Activated T-cell treated with anti-CD3 and anti-CD28 coated beads, Interleukin-2, amount 50 U/mL, for 48 hours (primary cell): ENCODE measurements around the gene PLEKHH1.
A peak's percentile ranks its signal among the peaks of the same experiment; 100 is the strongest.

Experiments
- DNase-seq, 2 experiments: peaks; one replicate each; pipeline ENCODE4 v3.0.0-alpha.2; 2020

The PLEKHH1 gene

DNA sequence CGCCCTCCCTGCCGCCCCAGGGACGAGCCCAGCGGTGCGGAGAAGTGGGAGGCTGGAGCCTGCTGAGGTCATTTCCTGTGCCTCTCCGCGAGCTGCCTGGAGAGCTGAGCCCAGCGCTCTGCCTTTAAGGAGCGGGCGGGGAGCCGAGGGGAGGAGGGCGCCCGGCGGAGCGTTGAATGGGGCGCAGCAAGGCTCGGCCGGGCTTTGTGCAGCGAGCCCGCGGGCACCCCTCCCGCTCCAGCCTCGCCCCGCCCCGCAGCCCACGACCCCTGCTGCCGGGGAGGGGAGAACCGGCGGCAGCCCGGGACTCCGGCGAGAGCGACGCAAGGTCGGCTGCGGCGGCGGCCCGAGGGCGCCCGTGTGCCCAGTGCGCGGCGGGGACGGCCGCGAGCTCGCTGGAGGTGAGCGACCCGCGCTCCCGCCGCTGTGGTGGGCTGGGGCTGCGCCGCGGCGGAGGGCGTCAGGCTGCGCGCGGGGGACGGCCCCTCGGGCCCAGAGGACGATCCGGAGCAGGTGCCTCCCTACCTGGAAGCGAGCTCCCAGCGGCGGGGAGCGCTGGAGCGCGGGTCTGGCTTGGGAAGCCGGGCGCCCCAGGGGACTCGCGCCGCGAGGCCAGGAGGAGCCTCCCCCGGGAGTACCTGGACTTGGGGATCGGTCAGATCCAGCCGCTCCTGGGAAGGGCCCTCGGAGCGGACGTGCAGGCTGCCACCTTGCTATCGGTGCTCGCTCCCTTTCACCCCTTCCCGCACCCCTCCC is at the start of gene PLEKHH1:
PLEKHH1 (plus strand) TSS at position 293 of the 756 bp plus-strand sequence. CDS start 8,578 bp downstream, outside the sequence.
- peak; percentile 75 to 79 for DNase-seq

DNA sequence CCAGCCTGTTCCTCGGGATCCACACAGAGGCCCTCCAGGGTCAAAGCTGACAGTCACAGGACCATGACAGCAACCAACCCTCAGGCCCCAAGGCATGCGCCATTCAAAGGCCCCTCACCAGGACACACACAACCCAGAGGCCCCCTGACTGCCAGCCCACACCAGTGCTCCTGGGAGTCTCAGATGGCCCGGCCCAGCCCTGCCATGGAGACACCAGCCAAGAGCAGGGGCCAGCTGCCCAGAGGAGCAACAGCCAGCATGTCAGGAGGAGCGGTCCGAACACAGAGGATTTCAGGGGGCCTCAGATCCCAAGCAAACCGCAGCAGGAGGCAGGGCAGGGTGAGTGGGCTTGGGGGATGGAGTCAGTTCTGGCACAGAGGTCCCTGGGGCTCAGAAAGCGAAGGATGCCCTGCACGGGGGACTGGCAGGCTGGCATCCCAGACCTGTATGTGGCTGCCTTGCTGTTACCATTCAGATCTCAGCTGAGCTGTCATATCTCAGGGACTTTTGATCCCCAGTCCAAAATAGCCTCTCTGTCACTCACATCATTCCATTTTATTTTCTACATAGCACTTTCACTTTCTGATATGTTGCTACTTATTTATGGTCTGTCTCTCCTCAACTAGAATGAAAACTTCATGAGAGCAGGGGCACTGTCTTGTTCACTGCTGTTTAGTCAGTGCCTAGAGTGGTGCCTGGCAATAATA is 49.4 kb upstream of the PLEKHH1 start:
- DNase-seq = no peak

DNA sequence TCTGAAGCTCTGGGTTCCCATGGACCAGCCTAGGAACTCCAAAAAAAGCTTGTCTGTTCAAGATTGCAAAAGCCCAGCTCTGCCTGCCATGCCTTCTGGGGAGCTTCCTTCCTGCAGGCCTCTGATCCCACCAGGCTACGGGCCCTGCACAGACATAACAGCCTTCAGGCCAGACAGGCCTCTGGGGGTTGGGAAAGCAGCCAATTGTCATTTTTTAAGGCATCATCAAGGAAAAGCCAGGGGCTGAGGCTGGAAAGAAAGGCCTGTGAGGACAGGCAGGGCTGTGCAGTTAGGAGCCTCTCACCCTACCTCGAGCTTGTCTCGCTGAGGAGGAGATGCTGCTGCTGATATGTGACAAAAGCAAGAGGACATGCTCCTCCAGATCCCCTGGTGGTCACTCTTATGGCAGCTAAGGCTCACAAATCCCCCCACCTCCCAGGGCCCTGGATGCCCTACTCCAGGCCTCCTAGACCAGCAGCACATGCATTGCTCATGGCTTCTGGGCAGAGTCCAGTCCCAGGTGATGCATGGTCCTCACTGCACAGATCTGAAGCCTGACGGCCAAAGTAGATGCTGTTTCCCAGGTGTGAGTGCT is 47.5 kb upstream of the PLEKHH1 start:
- DNase-seq = peak in 1 of 2 experiments; percentile 24

DNA sequence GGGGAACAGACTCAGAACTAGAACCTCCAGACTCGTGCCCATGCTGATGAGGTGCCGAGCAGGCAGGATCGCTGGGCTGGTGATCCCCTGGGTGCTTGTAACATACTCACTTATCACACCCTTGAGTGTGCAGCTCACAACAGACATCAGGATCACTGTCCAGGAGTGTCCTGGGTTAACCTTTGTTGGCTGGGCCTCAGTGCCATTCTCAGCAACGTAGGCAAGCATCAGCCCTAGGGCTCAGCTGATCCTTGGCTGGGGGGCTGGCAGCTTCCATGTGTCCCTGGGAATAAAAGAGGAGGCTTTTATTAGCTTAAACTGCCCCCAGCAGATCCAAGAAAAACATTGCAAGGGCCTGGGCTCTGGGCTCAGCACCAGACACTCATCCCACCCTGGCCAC is 46.2 kb upstream of the PLEKHH1 start:
- DNase-seq = no peak

DNA sequence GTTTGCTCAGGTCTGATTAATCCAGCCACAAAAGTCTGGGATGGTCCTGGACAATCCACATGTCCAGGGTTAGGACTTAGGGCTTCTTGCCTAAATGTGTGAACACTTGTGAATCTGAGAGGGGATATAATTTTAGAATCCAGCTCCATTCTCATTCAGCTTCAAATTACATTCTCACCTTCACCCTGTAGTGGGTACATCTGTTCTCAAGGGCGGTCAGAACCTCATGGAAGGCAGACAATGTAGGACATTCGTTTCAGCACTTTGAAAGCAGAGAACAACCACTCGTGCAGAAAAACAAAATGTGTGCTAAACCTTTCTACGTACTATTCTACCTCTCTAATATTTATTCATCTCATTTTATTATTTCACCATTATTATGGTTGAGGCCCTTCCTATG is 45.8 kb upstream of the PLEKHH1 start:
- DNase-seq = no peak

DNA sequence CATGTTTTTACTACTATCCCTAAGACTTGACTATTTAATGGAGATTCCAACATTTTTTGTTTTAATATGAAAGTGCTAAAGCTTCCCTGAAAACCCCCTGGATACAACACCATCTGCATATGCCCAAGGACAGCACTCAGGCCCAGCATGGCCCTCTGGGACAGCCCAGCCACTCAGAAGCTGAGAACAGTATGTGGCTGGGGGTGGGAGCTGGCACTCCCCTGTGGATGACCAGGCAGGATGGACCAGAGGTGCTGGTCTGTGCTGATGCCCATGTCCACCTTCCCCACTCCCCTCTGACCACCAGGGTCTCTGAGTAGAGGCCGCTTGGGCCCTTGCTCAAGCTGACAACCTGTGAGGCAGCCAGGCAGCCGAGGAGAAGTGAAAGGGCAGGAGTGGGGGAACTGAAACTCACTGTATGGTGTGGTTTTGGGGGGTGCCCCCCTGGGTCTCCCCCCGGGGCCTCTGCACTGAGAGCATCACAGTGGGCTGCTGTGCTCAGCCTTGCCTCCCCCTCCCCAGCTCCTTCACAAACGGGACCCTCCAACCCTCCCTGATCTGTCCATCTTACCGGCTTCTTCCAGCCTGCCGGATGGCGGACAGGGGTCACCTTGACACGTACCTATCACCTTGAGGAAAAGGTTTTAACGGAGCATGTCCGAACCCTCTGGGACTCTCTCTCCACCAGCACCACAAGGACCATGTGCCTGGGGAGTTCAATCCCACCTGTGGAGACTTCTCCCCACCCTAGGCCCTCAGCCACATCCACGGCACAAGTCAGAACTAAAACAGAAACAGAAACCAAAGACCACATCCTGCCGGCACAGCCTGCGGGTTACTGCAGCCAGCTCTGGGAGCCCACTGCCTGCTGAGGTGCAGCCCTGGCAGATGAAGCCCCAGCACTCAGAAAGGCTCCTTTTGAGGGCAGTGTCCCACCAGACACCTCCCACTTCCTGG is 44.9 kb upstream of the PLEKHH1 start, which contains the start of gene TMEM229B:
TMEM229B (minus strand) TSS at position 785 of the 957 bp plus-strand sequence. CDS start 14,798 bp downstream, outside the sequence.
- DNase-seq = peak; percentile 76 to 84

DNA sequence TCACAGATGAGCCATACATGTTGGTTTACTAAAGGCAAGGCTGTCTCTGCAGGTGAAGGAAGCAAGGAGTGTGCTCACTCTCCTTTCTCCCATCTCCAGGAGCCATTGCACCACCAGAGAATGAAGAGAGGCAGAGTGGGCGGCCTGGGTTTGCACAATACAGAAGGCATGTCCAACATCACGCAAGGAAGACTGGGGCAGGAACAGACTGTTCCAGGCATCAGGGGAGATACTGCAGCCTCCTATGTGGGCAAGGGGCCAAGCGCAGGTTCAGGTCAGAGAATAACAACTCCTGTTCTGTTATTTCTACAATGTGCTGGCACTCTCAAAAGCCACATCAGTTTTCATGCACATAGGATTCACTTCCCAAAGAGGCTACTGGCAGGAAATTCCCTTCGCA is 42.9 kb upstream of the PLEKHH1 start:
- no peak for DNase-seq

DNA sequence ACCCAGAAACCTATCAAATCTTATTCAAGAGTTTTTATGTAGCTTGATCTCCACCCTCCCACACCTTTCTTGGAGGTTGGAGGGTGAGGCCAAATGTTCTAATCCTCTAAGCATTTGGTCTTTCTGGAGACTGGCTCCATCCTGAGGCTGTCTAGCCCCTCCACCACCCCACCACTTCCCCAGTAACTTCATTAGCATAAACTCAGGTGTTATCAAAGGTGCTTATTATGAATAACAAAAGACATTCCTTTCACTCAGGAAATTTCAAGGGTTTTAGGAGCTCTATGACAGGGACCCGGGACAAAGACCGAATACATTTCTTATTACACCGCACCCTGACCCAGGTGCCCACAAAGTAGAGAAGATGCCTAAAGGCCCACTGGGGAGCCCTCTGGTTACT is 41.8 kb upstream of the PLEKHH1 start:
- no peak for DNase-seq

DNA sequence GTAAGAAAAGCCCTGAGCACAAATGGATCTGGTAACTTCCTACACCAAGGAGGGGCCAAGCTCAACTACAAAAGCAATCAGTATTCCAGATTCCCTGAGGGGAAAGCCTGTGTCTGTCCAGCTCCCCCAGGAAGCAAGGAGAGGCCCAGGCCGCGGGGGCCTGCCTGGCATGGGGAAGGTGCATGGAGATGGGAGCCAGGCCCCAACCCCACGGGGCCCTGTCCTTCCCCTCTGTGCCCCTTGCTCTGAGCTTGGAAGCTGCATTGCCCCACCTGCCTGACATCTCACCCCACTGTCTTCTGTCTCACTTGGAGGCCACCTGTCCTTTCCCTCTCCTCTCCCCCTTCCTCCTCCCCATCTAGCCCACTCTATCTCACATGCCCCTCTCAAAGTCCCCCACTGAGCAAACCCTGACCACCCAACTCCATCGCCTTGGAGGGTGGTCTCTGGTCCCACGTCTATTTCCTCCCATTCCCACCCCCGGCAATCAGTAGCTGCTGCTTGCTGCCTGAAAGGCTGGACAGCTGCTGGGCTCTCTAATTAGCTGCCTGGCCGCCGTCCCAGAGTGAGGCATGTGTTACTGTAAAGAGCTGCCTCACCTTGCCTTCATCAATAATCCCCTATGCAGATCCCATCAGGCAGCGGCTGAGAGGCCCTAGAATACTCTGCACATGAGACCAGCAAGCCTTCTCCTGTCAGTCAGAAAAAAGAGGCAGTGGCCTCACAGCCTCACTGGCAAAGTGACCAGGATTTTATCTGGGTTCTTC is 41.2 kb upstream of the PLEKHH1 start:
- no peak for DNase-seq

DNA sequence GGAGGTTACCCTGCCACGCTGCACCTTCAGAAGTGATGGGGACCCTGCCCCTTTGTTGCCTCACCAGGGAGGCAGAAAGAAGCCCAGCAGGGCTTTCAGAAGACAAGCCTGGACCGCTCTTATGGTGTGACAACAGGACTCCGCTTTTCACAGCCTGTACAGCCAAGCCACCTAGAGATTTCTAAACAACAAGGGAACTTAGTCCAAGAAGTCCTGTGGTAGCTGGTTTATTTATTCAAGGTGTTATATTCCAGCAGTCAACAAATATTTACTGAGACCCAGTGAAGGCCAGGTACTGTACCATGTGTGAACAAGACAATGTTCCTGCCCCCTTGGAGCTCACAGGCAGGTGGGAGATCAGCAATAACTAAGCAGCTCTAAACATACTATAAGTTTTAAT is 40.6 kb upstream of the PLEKHH1 start:
- DNase-seq = no peak

DNA sequence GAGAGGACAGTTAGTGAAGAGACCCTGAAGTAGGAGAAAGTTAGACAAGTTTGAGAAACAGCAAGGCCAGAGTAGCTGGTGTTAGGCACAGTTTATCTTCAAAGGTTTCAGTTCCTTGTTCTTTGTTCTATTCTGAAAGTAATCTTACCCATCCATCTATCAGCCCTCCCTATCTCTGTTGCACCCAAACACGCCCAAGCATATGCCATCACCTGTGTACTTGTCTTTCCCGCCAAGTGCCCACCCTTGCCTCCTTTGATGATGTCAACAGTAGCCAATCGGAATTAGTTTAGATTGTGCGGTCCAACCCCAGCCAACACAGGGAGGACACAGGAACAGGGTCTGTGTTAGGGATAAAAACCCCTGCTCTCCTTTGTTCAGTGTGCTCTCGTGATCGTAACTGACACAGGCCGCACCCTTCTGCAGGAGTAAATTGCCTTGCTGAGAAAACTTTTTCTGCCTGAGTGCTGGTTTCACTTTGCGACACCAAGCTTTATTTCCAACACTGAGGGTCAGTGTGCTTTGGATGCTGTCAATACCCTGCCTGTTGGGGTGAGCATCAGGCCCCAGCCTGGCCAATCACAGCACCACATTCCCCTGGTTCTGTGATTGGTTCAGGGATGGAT is 39.9 kb upstream of the PLEKHH1 start:
- no peak for DNase-seq

DNA sequence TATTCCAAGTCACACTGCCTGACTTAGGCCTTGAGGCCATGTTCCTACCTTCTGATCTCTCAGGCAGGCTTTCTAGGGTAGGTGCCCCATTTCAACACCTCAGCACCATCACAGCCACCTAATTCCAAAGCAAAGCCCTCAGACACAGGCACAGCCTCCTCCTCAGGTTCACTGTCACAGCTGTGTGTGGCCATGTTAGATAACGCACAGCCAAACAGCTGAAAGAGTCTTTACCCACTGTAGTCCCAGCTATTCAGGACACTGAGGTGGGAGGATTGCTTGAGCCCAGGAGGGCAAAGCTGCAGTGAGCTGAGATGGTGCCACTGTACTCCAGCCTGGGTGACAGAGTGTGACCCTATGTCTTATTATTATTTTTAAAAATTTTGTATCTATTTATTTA is 37.3 kb upstream of the PLEKHH1 start:
- no peak for DNase-seq

DNA sequence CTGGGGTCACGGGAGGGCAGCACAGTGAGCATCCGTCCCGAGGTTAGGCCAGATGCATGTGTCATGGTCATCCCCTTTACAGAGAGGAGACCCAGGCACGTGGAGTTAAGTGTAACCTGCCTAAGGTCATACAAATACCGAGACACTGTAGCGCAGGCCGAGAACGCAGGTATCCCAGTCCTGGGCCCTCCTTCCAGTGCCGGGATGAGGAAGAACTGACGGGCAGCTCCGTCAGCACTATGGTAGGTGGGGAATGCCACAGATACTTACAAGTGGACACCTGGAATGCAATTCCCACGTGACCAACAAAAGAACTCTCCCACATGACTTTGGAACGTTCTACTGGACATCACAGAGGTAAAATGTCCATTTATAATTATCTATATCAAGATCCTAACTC is 35.9 kb upstream of the PLEKHH1 start:
- DNase-seq = no peak

DNA sequence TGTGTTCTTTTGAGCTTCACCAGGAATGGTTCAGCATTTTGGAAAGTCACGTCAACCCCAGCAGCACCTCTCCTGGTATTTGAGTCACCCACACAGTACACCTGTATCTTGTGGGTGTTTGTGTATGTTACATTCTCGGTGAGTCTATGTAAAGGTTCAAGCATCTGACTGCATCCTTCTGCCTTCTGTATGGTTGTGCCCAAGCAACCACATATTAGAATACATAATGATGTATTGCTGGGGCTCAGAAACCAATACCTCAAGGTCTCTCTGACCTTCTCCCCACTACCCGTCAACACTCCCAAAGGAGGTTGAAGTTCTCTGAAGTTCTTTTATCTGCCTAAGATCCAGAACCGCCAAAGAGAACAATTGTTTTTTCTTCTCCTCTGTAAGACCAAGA is 35.4 kb upstream of the PLEKHH1 start:
- no peak for DNase-seq

DNA sequence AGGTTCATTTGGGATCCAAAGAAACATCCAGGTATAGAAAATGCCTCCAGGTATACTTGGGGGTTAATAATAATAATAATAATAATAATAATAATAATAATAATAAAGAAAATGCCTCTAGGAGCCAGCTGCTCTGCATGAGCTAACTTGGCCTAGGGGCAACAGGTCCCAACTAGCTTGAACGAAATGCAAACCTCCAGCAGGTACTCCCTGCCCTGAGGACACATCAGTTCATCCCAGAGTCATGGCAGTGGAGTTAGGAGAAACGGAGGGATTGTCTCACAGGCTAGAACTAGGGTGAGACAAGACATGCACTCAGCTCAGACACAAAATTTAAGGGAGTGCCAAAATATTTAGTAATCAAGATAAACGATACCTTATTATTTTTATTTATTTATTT is 32.1 kb upstream of the PLEKHH1 start:
- DNase-seq = no peak

DNA sequence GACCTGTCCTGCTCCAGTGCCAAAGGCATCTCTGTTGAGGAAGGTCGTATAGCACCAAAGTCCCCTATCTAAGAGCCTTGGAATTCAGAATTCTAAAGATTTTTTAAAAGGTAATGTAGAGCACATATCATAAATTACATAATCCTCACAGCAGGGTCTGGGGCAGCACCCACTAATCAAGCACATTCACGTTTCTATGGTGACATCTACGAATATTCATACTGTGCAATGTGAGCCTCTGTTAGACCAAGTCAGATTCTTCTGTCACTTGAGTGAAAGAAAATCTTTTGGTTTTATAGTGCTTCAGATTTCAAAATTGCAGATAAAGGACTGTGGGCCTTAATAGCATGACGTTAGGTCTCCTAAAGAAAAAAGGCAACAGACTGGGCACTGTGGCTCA is 31.4 kb upstream of the PLEKHH1 start:
- DNase-seq = no peak

DNA sequence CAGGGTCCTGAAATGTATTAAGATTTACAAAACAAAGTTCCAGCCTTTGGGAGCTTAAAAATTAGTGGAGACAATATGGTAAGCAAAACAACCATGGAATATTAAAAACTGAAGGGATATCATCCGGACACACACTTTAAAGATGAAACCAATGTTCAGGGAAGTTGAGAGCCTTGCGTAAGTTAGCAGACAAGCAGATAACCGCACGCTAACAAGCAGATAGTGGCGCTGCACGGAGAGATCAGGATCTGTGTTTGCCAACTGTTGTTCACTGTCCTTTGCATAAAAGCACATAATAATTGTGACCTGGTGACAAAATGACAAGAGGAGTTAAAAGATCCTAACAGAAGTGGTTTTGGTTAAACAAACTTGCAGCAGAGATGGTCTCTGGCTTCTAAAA is 30.2 kb upstream of the PLEKHH1 start:
- no peak for DNase-seq

DNA sequence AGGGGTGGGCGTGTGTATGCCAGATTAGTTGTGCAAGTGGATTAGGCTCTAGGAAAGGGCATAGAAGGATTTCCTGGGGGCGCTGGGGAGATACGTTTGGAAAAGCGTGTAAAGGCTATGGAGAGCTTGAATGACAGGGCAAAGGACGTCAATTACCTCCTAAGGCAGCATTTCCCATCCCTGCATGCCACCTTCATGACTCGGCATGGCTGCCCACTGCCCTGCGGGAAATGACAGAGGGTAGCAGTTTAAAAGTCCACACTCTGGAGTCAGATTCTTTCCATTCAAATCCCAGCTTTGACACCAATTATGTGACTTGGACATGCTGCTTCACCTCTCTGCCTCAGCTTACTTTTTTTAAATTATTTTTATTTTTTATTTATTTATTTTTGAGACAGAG is 29.8 kb upstream of the PLEKHH1 start:
- no peak for DNase-seq

DNA sequence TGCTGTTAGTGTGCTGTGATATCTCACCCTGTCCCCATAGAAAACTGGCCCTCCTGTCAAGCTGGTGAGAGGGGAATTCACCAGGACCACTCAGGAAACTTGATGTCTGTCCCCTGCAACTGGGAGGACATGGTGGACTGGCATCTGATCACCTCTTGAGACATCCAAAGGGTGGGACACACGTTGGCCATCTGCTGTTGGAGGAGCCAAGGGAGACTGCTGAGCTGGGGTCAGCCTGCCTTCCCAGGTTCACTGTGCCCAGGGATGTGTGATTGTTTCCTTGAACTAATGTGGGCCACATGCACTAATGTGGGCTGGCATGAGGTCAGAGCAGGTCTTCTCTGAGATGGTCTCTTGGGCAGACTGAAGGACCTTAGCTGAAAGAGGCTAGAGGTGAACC is 27.8 kb upstream of the PLEKHH1 start:
- DNase-seq = no peak

DNA sequence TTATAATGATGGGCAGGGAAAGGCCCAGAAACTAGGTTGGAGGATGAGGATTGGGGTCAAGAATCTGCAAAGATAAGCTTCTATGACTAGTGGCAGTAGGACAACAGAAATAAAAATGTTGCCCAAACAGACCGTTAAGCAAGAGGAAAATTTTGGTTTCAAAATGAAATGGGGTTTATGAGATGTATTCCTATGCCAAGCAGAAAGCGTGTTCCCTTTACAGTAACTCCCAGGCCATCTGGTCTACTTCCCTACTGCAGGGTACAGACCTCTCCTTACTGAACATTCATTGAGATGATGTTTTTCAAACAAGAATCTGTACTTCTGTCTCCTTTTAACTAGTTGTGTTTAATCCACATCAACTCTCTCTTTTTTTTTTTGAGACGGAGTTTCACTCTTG is 24.1 kb upstream of the PLEKHH1 start:
- DNase-seq = no peak

DNA sequence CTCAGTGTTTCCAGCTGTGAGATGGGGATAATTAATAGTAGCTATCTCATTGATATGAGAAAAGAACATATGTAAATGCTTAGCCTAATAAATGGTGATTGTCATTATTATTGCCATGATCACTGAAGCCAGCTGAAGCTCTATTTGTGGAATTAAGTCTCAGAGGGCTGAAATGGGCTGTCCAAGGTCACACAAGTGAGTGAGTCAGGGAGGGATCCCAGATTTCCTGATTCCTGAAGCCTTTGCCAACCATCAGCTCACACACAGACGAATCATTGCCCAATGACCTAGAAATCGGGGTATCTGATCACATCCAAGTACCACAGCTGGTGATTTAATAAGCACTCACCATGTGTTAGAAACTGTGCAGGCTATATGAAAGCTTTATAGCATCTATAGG is 23.0 kb upstream of the PLEKHH1 start:
- no peak for DNase-seq

DNA sequence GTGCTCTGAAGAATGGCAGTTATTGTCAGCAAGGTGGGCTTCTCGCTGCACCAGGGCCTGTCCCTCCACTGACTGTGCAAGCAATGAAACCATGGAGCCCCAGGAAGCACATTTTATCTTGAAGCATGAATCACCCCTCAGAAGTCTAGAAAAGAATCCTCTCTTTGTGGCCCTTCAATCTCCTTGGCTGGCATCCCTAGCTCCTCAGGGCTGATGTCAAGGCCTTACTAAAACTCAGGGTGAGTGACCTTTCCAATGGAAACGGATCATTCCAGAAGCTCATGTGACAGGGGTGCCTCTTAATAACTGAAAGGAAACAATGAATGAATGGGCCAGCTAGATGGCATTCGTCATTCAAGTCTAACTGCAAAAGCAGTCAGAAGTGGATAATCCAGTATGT is 22.3 kb upstream of the PLEKHH1 start:
- DNase-seq = no peak
